ENCODE results near the gene EXOC4. TPM values are rescaled to one million over a fixed set of nuclear protein-coding genes. Genes with fewer than 3 reads are reported as not detected.
"Not testable (repeated sequence)": the region's sequence is repeated elsewhere in the genome, so short reads cannot be mapped to it uniquely, and the experiment has no call there.

Gene EXOC4
- total RNA-seq, 1 donor from 2014 or later: 51.6 TPM

DNA sequence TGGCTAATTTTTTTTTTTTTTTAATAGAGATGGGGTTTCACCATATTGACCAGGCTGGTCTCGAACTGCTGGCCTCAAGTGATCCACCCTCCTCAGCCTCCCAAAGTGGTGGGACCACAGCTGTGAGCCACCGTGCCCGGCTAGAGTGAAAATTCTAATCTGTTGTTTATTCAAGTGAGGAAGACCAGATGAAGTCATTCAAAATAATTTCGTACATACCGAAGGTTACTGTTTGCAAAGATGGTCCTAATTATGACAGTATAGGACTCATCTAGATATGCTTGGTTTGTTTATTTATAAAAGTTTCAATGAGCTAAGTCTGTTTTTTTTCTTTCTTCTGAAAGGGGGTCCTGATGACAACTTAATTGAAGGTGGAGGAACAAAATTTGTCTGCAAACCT lies 376.8 kb downstream of the EXOC4 start:
- no peak overlapping the region for H3K4me3 ChIP-seq (ENCODE audit: low read depth, low read length)
- TF ChIP-seq CTCF (IDR thresholded peaks at IDR 0.05; ENCODE audit: insufficient read depth, low read length, poor library complexity, severe bottlenecking): no peak
- H3K27me3 ChIP-seq (ENCODE audit: control insufficient read depth, insufficient read depth, low read length): no peaks in the 10 kb centered on the region
- no peaks in the 10 kb centered on the region for H3K36me3 ChIP-seq (ENCODE audit: control insufficient read depth, insufficient read depth, low read length)
- DNase-seq (ENCODE audit: low read depth): no peak

- no peak for TF ChIP-seq CTCF (IDR thresholded peaks at IDR 0.05; ENCODE audit: insufficient read depth, low read length, poor library complexity, severe bottlenecking)
- H3K27me3 ChIP-seq (ENCODE audit: control insufficient read depth, insufficient read depth, low read length): no peaks in the 10 kb centered on the region
- no peak for DNase-seq (ENCODE audit: low read depth)
- no peaks in the 10 kb centered on the region for H3K36me3 ChIP-seq (ENCODE audit: control insufficient read depth, insufficient read depth, low read length)
- H3K4me3 ChIP-seq (ENCODE audit: low read depth, low read length): no peak overlapping the region
Observed at GRCh38 chr7:133633055-133633454, 380.2 kb downstream of the EXOC4 start.

DNA sequence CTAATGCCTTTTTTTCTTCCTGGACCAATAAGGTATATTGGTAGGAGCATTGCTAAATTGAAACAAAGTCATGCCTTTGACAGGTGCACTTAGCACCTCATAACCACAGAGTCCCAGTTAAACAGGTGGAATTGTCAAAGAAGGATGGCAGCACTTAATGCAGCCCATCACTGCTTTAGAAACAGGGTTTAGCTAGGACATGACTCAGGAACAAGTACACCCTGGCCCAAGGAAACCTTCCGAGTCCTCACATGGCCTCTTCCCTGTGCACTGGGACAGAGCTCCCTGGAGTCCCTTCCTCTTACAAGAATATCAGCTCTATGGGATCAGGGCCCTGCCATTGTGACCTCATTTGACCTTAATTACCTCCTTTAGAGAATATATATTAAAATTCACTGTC lies 382.7 kb downstream of the EXOC4 start:
- Histone ChIP-seq H3K27me3 (ENCODE audit: control insufficient read depth, insufficient read depth, low read length) (no peaks in the 10 kb centered on the region), H3K4me3 (ENCODE audit: low read depth, low read length) (no peak overlapping the region), H3K36me3 (ENCODE audit: control insufficient read depth, insufficient read depth, low read length) (no peaks in the 10 kb centered on the region)
- no peak for DNase-seq (ENCODE audit: low read depth)
- TF ChIP-seq CTCF (IDR thresholded peaks at IDR 0.05; ENCODE audit: insufficient read depth, low read length, poor library complexity, severe bottlenecking): no peak

DNA sequence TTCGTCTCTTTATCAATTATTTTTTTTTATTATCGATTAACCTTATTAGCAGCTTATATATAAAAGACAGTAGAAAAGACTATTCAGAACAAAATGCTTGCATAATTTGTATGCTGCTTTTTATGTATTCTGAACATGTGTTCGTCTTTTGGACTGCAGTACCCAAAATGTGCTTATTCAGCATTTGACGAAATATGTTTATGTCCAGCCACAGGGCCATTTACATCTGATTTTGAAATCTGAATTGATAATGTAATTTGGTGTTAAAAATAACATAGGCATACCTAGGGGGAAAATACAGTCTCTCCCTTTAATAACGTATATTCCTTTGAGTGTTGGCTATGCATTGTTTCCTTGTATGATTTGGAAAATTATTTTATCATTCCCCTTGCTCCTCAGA lies 386.0 kb downstream of the EXOC4 start:
- no peak overlapping the region for H3K4me3 ChIP-seq (ENCODE audit: low read depth, low read length)
- no peak for DNase-seq (ENCODE audit: low read depth)
- H3K36me3 ChIP-seq (ENCODE audit: control insufficient read depth, insufficient read depth, low read length): no peaks in the 10 kb centered on the region
- TF ChIP-seq CTCF (IDR thresholded peaks at IDR 0.05; ENCODE audit: insufficient read depth, low read length, poor library complexity, severe bottlenecking): no peak
- H3K27me3 ChIP-seq (ENCODE audit: control insufficient read depth, insufficient read depth, low read length): no peaks in the 10 kb centered on the region

DNA sequence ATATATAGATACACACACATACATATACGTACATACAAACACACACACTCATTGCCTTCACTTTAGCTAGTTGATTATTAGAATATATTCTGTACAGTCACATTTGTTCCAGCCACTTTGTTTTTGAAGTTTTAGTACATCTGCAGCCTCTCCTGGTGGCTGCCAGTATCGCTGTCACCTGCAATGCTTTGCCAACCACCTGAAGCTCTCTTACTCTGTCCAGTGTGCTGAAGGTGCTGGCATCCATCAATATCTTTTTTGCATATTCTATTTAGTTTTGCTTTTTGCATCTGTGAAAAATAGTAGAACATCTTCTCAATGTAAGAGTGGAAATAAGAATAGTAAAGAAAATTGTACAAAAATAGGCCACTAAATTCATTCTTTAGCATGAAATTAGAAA lies 388.6 kb downstream of the EXOC4 start:
- DNase-seq (ENCODE audit: low read depth): no peak
- no peak overlapping the region for H3K4me3 ChIP-seq (ENCODE audit: low read depth, low read length)
- H3K36me3 ChIP-seq (ENCODE audit: control insufficient read depth, insufficient read depth, low read length): no peaks in the 10 kb centered on the region
- no peaks in the 10 kb centered on the region for H3K27me3 ChIP-seq (ENCODE audit: control insufficient read depth, insufficient read depth, low read length)
- no peak for TF ChIP-seq CTCF (IDR thresholded peaks at IDR 0.05; ENCODE audit: insufficient read depth, low read length, poor library complexity, severe bottlenecking)

- no peak for DNase-seq (ENCODE audit: low read depth)
Observed at GRCh38 chr7:133642907-133643306, 390.0 kb downstream of the EXOC4 start.

GRCh38 chr7:133643652-133644051 lies 390.8 kb downstream of the EXOC4 start:
- DNase-seq (ENCODE audit: low read depth); H3K4me3 ChIP-seq (ENCODE audit: low read depth, low read length); H3K27me3 ChIP-seq (ENCODE audit: control insufficient read depth, insufficient read depth, low read length); H3K36me3 ChIP-seq (ENCODE audit: control insufficient read depth, insufficient read depth, low read length): not testable (repeated sequence)

More at GRCh38 chr7:133642907-133643306, 390.0 kb downstream of the EXOC4 start:
- Histone ChIP-seq H3K36me3 (ENCODE audit: control insufficient read depth, insufficient read depth, low read length) (no peaks in the 10 kb centered on the region), H3K4me3 (ENCODE audit: low read depth, low read length) (no peak overlapping the region), H3K27me3 (ENCODE audit: control insufficient read depth, insufficient read depth, low read length) (no peaks in the 10 kb centered on the region)
- no peak for TF ChIP-seq CTCF (IDR thresholded peaks at IDR 0.05; ENCODE audit: insufficient read depth, low read length, poor library complexity, severe bottlenecking)
